Stomach smooth muscle (tissue), 2 donors: ENCODE results near the gene RFC2.

Source experiments
- H3K27ac ChIP-seq: one replicate; pipeline ENCODE4 v1.7.0; 2013; ENCODE audit warnings: mild to moderate bottlenecking, low read length, inconsistent platforms
- H3K27me3 ChIP-seq, 2 donors: one replicate each; pipeline ENCODE4 v1.7.0; 2013; ENCODE audit warnings: low read length in 2 of 2; ENCODE audit not compliant: insufficient read depth in 2 of 2, control insufficient read depth in 1 of 2
- H3K36me3 ChIP-seq, 2 donors: one replicate each; pipeline ENCODE4 v1.7.0; 2013; ENCODE audit warnings: low read length in 2 of 2; ENCODE audit not compliant: control insufficient read depth in 2 of 2, insufficient read depth in 2 of 2
- H3K4me1 ChIP-seq: one replicate; pipeline ENCODE4 v1.7.0; 2013; ENCODE audit warnings: low read length; ENCODE audit not compliant: control insufficient read depth, insufficient read depth
- H3K4me3 ChIP-seq, 2 donors: one replicate each; pipeline ENCODE4 v1.7.0; 2013; ENCODE audit warnings: low read length in 2 of 2
- H3K9ac ChIP-seq, 2 donors: one replicate each; pipeline ENCODE4 v1.7.0; 2013; ENCODE audit warnings: low read length in 2 of 2, mild to moderate bottlenecking in 1 of 2
- H3K9me3 ChIP-seq, 2 donors: one replicate each; pipeline ENCODE4 v1.7.0; 2013; ENCODE audit warnings: low read length in 2 of 2; ENCODE audit not compliant: control insufficient read depth in 2 of 2
- donor health status: healthy.
- donor health status: Pancreatic carcinoma.

Gene RFC2

DNA sequence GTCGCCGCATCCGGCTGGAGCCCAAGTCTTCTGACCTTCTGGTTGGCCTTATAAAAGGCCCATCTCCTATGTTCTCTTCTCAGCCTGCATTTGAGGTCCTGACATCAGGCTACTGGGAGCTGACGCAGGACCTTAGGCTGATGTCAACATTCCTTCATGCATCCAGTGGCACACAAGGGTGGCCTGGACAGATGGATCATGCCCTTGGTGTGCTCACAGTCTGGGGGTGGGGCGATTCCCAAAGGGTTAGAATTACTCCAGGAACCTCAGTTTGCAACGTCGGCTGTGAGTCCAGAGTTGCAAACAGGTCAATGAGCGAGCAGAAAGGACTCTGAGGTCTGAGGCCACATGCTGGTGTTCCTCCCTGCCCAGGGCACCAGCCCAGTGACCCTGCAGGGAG, 26.8 kb upstream of the RFC2 start:
- peaks cover 10% of the 10 kb centered on the region for H3K4me1 ChIP-seq
- H3K27ac ChIP-seq, result no peak overlapping the region
- H3K27me3 ChIP-seq, result no peaks in the 10 kb centered on the region
- H3K4me3 ChIP-seq, result no peak overlapping the region
- H3K9me3 ChIP-seq, result no peaks in the 10 kb centered on the region
- H3K9ac ChIP-seq, result no peak overlapping the region
- no peaks in the 10 kb centered on the region for H3K36me3 ChIP-seq

GRCh38 chr7:74277636-74278035, 23.4 kb upstream of the RFC2 start:
- Histone ChIP-seq H3K9me3 (no peaks in the 10 kb centered on the region), H3K9ac (no peak overlapping the region), H3K4me3 (no peak overlapping the region), H3K36me3 (no peaks in the 10 kb centered on the region), H3K27me3 (no peaks in the 10 kb centered on the region), H3K4me1 (peaks cover 13% of the 10 kb centered on the region), H3K27ac (no peak overlapping the region)

- Histone ChIP-seq H3K36me3 (no peaks in the 10 kb centered on the region), H3K4me3 (no peak overlapping the region), H3K27me3 (no peaks in the 10 kb centered on the region), H3K9me3 (no peaks in the 10 kb centered on the region), H3K4me1 (peaks cover 17% of the 10 kb centered on the region), H3K9ac (no peak overlapping the region), H3K27ac (no peak overlapping the region)
Observed at GRCh38 chr7:74275401-74275881, 21.2 kb upstream of the RFC2 start.

DNA sequence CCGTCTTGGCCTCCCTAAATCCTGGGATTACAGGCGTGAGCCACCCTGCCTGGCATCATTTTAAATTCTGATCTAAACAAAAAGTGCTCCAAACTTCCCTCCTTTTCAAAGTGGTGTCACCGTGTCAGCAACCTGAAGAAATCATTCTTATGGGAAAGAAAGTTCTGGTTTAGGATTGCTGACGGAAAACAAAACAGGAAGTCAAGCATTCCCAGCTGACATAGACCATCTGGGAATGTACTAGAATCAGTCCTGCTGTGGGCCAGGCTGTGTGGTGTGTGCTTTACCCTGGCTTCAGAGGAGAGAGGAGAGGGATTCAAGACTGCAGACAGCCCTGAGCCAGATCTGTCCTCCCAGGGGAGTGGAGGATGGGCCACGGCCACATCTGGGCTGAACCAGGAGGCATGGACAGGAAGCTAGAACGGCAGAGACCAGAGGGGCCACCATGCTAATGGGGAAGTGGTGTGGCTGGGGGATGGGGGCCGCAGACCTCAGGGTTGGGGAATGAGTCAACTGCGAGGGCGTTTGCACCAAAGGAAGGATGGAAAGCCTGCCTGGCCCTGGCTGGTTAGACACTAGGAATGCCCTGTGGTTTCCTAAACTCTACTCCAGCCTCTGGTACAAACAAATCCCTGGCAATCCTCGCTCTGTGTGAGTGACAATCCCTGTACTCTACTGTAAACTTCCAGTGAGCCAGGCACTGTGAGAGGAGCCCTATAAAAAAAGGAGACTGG, 18.3 kb upstream of the RFC2 start:
- Histone ChIP-seq H3K4me1 (peaks cover 11% of the 10 kb centered on the region), H3K27ac (peak overlapping the region; percentile 60), H3K27me3 (no peaks in the 10 kb centered on the region), H3K36me3 (no peaks in the 10 kb centered on the region), H3K9ac (peak overlapping the region in 1 of 2 donors; percentile 36), H3K9me3 (no peaks in the 10 kb centered on the region), H3K4me3 (peak overlapping the region in 1 of 2 donors; percentile 40)

GRCh38 chr7:74271742-74272141, 17.5 kb upstream of the RFC2 start:
- no peaks in the 10 kb centered on the region for H3K9me3 ChIP-seq
- no peaks in the 10 kb centered on the region for H3K36me3 ChIP-seq
- H3K27me3 ChIP-seq, result no peaks in the 10 kb centered on the region
- peaks cover 11% of the 10 kb centered on the region for H3K4me1 ChIP-seq
- H3K4me3 ChIP-seq, result no peak overlapping the region
- peak overlapping the region; percentile 60 for H3K27ac ChIP-seq
- no peak overlapping the region for H3K9ac ChIP-seq

- H3K4me1 ChIP-seq, result peaks cover 11% of the 10 kb centered on the region
- H3K27ac ChIP-seq, result no peak overlapping the region
- peak overlapping the region in 1 of 2 donors; percentile 42 for H3K9ac ChIP-seq
Observed at GRCh38 chr7:74269757-74270277, 15.6 kb upstream of the RFC2 start.

GRCh38 chr7:74267756-74268565, 13.8 kb upstream of the RFC2 start:
- H3K27ac ChIP-seq, result no peak overlapping the region
- H3K4me3 ChIP-seq, result no peak overlapping the region
- no peaks in the 10 kb centered on the region for H3K9me3 ChIP-seq
- no peaks in the 10 kb centered on the region for H3K36me3 ChIP-seq
- H3K4me1 ChIP-seq, result peaks cover 11% of the 10 kb centered on the region
- H3K9ac ChIP-seq, result no peak overlapping the region
- H3K27me3 ChIP-seq, result no peaks in the 10 kb centered on the region

More at GRCh38 chr7:74269757-74270277, 15.6 kb upstream of the RFC2 start:
- Histone ChIP-seq H3K36me3 (no peaks in the 10 kb centered on the region), H3K4me3 (peak overlapping the region; percentile 71 to 75), H3K9me3 (no peaks in the 10 kb centered on the region), H3K27me3 (no peaks in the 10 kb centered on the region)

GRCh38 chr7:74266191-74266963, 12.2 kb upstream of the RFC2 start:
- Histone ChIP-seq H3K27me3 (no peaks in the 10 kb centered on the region), H3K4me3 (no peak overlapping the region), H3K36me3 (no peaks in the 10 kb centered on the region), H3K9ac (no peak overlapping the region), H3K9me3 (no peaks in the 10 kb centered on the region), H3K4me1 (peaks cover 4% of the 10 kb centered on the region), H3K27ac (no peak overlapping the region)

- H3K27ac ChIP-seq, result no peak overlapping the region
- no peak overlapping the region for H3K4me3 ChIP-seq
- H3K4me1 ChIP-seq, result no peaks in the 10 kb centered on the region
- no peaks in the 10 kb centered on the region for H3K27me3 ChIP-seq
- H3K9me3 ChIP-seq, result no peaks in the 10 kb centered on the region
- H3K9ac ChIP-seq, result no peak overlapping the region
- no peaks in the 10 kb centered on the region for H3K36me3 ChIP-seq
Observed at GRCh38 chr7:74263399-74264120, 9.4 kb upstream of the RFC2 start.
